HepG2 (cell line): ENCODE data around the gene AIF1. TPM values are rescaled to one million over a fixed set of nuclear protein-coding genes. Genes with fewer than 3 reads are reported as not detected.

Experiments
- ATRX ChIP-seq: sonication (generic); formaldehyde crosslinking; IDR thresholded peaks from 2 replicates; pipeline ENCODE4 v1.4.0; 2020; ENCODE audit warnings: missing genetic modification reagents, borderline replicate concordance
- CERS6 ChIP-seq: sonication (generic); formaldehyde crosslinking; IDR thresholded peaks from 2 replicates; pipeline ENCODE4 v1.5.0; 2020; ENCODE audit warnings: missing genetic modification reagents
- GZF1 ChIP-seq: sonication (generic); formaldehyde crosslinking; IDR thresholded peaks from 2 replicates; pipeline ENCODE4 v1.5.1; 2020; ENCODE audit warnings: mild to moderate bottlenecking, missing genetic modification reagents
- HNRNPH1 ChIP-seq: fragments of 200-400 bp; formaldehyde crosslinking; optimal IDR thresholded peaks from 2 replicates; pipeline ENCODE3; 2017; ENCODE audit warnings: mild to moderate bottlenecking, low read depth, low read length
- KLF6 ChIP-seq: IDR thresholded peaks from 2 replicates; pipeline ENCODE4 v1.8.0; 2016; ENCODE audit warnings: missing biosample characterization, missing genetic modification reagents
- MAZ ChIP-seq, 2 experiments: sonication (generic) in 1 of 2; formaldehyde crosslinking in 1 of 2; IDR thresholded peaks; 2 replicates each; pipeline versions ENCODE4 v1.5.0 to v1.6.1; 2012 to 2020; ENCODE audit warnings: low read depth in 2 of 2, mild to moderate bottlenecking in 2 of 2, borderline replicate concordance in 1 of 2, improper control_type of control experiment in 1 of 2, low read length in 1 of 2, missing genetic modification reagents in 1 of 2, moderate library complexity in 1 of 2
- MIER2 ChIP-seq: IDR thresholded peaks from 2 replicates; pipeline ENCODE4 v1.6.1; 2016; ENCODE audit warnings: missing biosample characterization, missing genetic modification reagents
- MLXIP ChIP-seq: sonication (generic); formaldehyde crosslinking; IDR thresholded peaks from 2 replicates; pipeline ENCODE4 v1.9.0; 2021; ENCODE audit warnings: missing genetic modification reagents, borderline replicate concordance
- NFATC3 ChIP-seq: sonication (generic); formaldehyde crosslinking; IDR thresholded peaks from 2 replicates; pipeline ENCODE4 v1.5.1; 2020; ENCODE audit warnings: mild to moderate bottlenecking, missing genetic modification reagents
- NR3C1 ChIP-seq: sonication (generic); formaldehyde crosslinking; IDR thresholded peaks from 2 replicates; pipeline ENCODE4 v1.4.0; 2020; ENCODE audit warnings: missing genetic modification reagents
- NRL ChIP-seq: sonication (generic); formaldehyde crosslinking; IDR thresholded peaks from 2 replicates; pipeline ENCODE4 v1.5.0; 2020; ENCODE audit warnings: missing genetic modification reagents, mild to moderate bottlenecking, moderate library complexity, borderline replicate concordance
- PCBP2 ChIP-seq: fragments of 200-400 bp; formaldehyde crosslinking; optimal IDR thresholded peaks from 2 replicates; pipeline ENCODE3; 2018; ENCODE audit warnings: low read length, low read depth; ENCODE audit not compliant: poor library complexity, severe bottlenecking
- PLSCR1 ChIP-seq: sonication (generic); formaldehyde crosslinking; IDR thresholded peaks from 2 replicates; pipeline ENCODE4 v1.5.0; 2020; ENCODE audit warnings: missing genetic modification reagents, mild to moderate bottlenecking, borderline replicate concordance
- TBX3 ChIP-seq: fragments of 450-650 bp; IDR thresholded peaks from 2 replicates; pipeline ENCODE4 v1.6.1; 2017; ENCODE audit warnings: antibody characterized with exemption, mild to moderate bottlenecking, inconsistent platforms, borderline replicate concordance
- TRAFD1 ChIP-seq: sonication (generic); formaldehyde crosslinking; IDR thresholded peaks from 2 replicates; pipeline ENCODE4 v1.5.1; 2020; ENCODE audit warnings: missing genetic modification reagents, mild to moderate bottlenecking, borderline replicate concordance
- ZBTB7A ChIP-seq: sonication (generic); formaldehyde crosslinking; IDR thresholded peaks from 2 replicates; pipeline ENCODE4 v1.8.0; 2022; ENCODE audit warnings: mild to moderate bottlenecking, missing genetic modification reagents
- ZMYM2 ChIP-seq: sonication (generic); formaldehyde crosslinking; IDR thresholded peaks from 2 replicates; pipeline ENCODE4 v1.8.0; 2022; ENCODE audit warnings: mild to moderate bottlenecking, missing genetic modification reagents
- ZNF468 ChIP-seq: sonication (generic); formaldehyde crosslinking; IDR thresholded peaks from 2 replicates; pipeline ENCODE4 v1.8.0; 2022; ENCODE audit warnings: mild to moderate bottlenecking, moderate library complexity, missing genetic modification reagents
- ZNF766 ChIP-seq: sonication (generic); formaldehyde crosslinking; IDR thresholded peaks from 2 replicates; pipeline ENCODE4 v1.5.0; 2020; ENCODE audit warnings: missing genetic modification reagents, borderline replicate concordance
- ZNF788 ChIP-seq: sonication (generic); formaldehyde crosslinking; IDR thresholded peaks from 2 replicates; pipeline ENCODE4 v1.5.0; 2020; ENCODE audit warnings: mild to moderate bottlenecking, missing genetic modification reagents, borderline replicate concordance
- polyA plus RNA-seq, 8 experiments: library from polyadenylated mRNA; depleted of rRNA in 3 of 8; stranded (reverse) in 7 of 8; unstranded in 1 of 8; fragments of >200 nt; fragmentation: Illumina TruSeq in 4 of 8; extraction: Trizol in 4 of 8; gene quantifications; 2 replicates each; pipeline versions ENCODE4 v1.2.1 to v1.2.3, GENCODE V29; 2011 to 2016; ENCODE audit warnings: low read depth in 4 of 8, missing spikeins in 1 of 8, mixed read lengths in 1 of 8; ENCODE audit not compliant: insufficient read depth in 1 of 8
- total RNA-seq, 5 experiments: library from RNA; depleted of rRNA; stranded (reverse); fragments of >200 nt; fragmentation: Illumina TruSeq; extraction: Trizol; gene quantifications; 2 replicates each; pipeline ENCODE4 v1.2.3, GENCODE V29; 2016; ENCODE audit warnings: low read depth in 1 of 5
- TF ChIP-seq, protein P1 (sequence below): sonication (generic); formaldehyde crosslinking; IDR thresholded peaks from 2 replicates; pipeline ENCODE4 v1.4.0; 2020; ENCODE audit warnings: mild to moderate bottlenecking, missing genetic modification reagents

AIF1 gene
- total and polyA plus RNA-seq, 2 of the 13 experiments (the other 11 are each of a cell fraction or from before 2014, with no cell fraction given): 1.5 TPM; not detected in 1

DNA sequence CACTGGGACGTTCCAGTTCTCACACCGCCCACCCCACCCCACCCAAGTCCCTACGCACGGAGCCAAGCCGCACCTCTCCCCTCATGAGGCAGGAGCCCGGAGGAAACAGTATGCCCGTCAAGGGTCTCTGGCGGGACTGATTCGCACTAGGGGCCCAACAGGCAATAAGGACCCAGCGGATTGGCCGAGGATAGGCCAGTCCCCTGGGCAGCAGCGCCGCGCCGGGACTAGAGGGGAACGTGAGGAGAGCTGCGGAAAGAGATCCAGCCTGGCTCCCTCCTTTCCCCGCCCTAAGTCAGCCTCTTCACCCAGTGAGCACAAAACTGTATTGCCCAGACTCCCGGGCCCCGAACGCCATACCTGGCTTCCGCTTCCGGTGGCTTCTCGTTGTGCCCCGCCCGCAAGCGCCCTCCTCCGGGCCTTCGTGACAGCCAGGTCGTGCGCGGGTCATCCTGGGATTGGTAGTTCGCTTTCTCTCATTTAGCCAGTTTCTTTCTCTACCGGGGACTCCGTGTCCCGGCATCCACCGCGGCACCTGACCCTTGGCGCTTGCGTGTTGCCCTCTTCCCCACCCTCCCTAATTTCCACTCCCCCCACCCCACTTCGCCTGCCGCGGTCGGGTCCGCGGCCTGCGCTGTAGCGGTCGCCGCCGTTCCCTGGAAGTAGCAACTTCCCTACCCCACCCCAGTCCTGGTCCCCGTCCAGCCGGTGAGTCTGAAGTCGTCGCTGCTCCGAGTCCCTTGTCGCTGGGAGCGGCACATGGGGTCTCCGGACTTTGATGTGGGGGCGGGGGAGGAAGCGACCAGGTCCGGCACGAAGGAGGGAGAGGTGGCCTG lies 50.7 kb downstream of the AIF1 start, which contains the start of gene CSNK2B (continued):
- TF ChIP-seq NFATC3 (CRISPR knock-in tag) (peak; percentile 88), ZBTB7A (CRISPR knock-in tag) (peak; percentile 94), PLSCR1 (no peak), HNRNPH1 (peak; percentile 83), ZMYM2 (CRISPR knock-in tag) (no peak; the same call in 1 of the 2 replicates), KLF6 (CRISPR knock-in tag) (no peak; the same call in 1 of the 2 replicates), CERS6 (no peak), PCBP2 (no peak), NRL (CRISPR knock-in tag) (peak; percentile 74), GZF1 (CRISPR knock-in tag) (no peak), MIER2 (no peak), NR3C1 (no peak), TRAFD1 (CRISPR knock-in tag) (no peak), MLXIP (CRISPR knock-in tag) (no peak), ZNF788 (CRISPR knock-in tag) (peak; percentile 73; the same call in 1 of the 2 replicates), ATRX (CRISPR knock-in tag) (no peak), ZNF766 (peak; percentile 65; the same call in 1 of the 2 replicates), TBX3 (no peak), MAZ (IDR thresholded peaks at IDR 0.05; ENCODE audit: borderline replicate concordance, low read depth, low read length) (peak; percentile 87), MAZ (CRISPR knock-in tag; IDR thresholded peaks at IDR 0.05; ENCODE audit: low read depth) (peak; percentile 66), ZNF468 (CRISPR knock-in tag) (no peak)
- TF ChIP-seq, protein P1, sequence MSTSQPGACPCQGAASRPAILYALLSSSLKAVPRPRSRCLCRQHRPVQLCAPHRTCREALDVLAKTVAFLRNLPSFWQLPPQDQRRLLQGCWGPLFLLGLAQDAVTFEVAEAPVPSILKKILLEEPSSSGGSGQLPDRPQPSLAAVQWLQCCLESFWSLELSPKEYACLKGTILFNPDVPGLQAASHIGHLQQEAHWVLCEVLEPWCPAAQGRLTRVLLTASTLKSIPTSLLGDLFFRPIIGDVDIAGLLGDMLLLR (CRISPR knock-in tag): peak; percentile 74; the same call in 1 of the 2 replicates
